ENCODE data around the gene TRAF2.

- TF ChIP-seq, protein P1, sequence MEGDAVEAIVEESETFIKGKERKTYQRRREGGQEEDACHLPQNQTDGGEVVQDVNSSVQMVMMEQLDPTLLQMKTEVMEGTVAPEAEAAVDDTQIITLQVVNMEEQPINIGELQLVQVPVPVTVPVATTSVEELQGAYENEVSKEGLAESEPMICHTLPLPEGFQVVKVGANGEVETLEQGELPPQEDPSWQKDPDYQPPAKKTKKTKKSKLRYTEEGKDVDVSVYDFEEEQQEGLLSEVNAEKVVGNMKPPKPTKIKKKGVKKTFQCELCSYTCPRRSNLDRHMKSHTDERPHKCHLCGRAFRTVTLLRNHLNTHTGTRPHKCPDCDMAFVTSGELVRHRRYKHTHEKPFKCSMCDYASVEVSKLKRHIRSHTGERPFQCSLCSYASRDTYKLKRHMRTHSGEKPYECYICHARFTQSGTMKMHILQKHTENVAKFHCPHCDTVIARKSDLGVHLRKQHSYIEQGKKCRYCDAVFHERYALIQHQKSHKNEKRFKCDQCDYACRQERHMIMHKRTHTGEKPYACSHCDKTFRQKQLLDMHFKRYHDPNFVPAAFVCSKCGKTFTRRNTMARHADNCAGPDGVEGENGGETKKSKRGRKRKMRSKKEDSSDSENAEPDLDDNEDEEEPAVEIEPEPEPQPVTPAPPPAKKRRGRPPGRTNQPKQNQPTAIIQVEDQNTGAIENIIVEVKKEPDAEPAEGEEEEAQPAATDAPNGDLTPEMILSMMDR (IDR thresholded peaks at IDR 0.05; ENCODE audit: low read depth, low read length): no peak
- no peak for TF ChIP-seq EZH2phosphoT487 (IDR thresholded peaks at IDR 0.05; ENCODE audit: low read depth)
Measured at GRCh38 chr9:136945333-136946227, 59.3 kb downstream of the TRAF2 start.
